ENCODE data around the gene NDUFB3. TPM values are rescaled to one million over a fixed set of nuclear protein-coding genes. Genes with fewer than 3 reads are reported as not detected.

Gene NDUFB3
- total and polyA plus RNA-seq, 2 experiments from 2014 or later, result 34.3 to 230 TPM

GRCh38 chr2:201074996-201075395 lies 3.2 kb downstream of the NDUFB3 start (continued):
- TF ChIP-seq, protein P1, sequence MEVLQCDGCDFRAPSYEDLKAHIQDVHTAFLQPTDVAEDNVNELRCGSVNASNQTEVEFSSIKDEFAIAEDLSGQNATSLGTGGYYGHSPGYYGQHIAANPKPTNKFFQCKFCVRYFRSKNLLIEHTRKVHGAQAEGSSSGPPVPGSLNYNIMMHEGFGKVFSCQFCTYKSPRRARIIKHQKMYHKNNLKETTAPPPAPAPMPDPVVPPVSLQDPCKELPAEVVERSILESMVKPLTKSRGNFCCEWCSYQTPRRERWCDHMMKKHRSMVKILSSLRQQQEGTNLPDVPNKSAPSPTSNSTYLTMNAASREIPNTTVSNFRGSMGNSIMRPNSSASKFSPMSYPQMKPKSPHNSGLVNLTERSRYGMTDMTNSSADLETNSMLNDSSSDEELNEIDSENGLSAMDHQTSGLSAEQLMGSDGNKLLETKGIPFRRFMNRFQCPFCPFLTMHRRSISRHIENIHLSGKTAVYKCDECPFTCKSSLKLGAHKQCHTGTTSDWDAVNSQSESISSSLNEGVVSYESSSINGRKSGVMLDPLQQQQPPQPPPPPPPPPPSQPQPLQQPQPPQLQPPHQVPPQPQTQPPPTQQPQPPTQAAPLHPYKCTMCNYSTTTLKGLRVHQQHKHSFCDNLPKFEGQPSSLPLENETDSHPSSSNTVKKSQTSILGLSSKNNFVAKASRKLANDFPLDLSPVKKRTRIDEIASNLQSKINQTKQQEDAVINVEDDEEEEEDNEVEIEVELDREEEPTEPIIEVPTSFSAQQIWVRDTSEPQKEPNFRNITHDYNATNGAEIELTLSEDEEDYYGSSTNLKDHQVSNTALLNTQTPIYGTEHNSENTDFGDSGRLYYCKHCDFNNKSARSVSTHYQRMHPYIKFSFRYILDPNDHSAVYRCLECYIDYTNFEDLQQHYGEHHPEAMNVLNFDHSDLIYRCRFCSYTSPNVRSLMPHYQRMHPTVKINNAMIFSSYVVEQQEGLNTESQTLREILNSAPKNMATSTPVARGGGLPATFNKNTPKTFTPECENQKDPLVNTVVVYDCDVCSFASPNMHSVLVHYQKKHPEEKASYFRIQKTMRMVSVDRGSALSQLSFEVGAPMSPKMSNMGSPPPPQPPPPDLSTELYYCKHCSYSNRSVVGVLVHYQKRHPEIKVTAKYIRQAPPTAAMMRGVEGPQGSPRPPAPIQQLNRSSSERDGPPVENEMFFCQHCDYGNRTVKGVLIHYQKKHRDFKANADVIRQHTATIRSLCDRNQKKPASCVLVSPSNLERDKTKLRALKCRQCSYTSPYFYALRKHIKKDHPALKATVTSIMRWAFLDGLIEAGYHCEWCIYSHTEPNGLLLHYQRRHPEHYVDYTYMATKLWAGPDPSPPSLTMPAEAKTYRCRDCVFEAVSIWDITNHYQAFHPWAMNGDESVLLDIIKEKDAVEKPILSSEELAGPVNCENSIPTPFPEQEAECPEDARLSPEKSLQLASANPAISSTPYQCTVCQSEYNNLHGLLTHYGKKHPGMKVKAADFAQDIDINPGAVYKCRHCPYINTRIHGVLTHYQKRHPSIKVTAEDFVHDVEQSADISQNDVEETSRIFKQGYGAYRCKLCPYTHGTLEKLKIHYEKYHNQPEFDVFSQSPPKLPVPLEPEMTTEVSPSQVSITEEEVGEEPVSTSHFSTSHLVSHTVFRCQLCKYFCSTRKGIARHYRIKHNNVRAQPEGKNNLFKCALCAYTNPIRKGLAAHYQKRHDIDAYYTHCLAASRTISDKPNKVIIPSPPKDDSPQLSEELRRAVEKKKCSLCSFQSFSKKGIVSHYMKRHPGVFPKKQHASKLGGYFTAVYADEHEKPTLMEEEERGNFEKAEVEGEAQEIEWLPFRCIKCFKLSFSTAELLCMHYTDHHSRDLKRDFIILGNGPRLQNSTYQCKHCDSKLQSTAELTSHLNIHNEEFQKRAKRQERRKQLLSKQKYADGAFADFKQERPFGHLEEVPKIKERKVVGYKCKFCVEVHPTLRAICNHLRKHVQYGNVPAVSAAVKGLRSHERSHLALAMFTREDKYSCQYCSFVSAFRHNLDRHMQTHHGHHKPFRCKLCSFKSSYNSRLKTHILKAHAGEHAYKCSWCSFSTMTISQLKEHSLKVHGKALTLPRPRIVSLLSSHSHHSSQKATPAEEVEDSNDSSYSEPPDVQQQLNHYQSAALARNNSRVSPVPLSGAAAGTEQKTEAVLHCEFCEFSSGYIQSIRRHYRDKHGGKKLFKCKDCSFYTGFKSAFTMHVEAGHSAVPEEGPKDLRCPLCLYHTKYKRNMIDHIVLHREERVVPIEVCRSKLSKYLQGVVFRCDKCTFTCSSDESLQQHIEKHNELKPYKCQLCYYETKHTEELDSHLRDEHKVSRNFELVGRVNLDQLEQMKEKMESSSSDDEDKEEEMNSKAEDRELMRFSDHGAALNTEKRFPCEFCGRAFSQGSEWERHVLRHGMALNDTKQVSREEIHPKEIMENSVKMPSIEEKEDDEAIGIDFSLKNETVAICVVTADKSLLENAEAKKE (CRISPR knock-in tag; IDR thresholded peaks at IDR 0.05), result no peak
- TF ChIP-seq EZH2phosphoT487 (IDR thresholded peaks at IDR 0.05; ENCODE audit: unreplicated experiment) (no peak), CTCF (conservative IDR thresholded peaks at IDR 0.05; ENCODE audit: low read depth in 2 of 2) (no peak)

GRCh38 chr2:201084863-201085262 lies 13.1 kb downstream of the NDUFB3 start:
- H3K9me2 ChIP-seq (ENCODE audit: insufficient read depth), result no peaks in the 10 kb centered on the region
- H3K79me2 ChIP-seq (replicated peaks; ENCODE audit: insufficient read depth), result no peaks in the 10 kb centered on the region
- no peak for ATAC-seq
- no peaks in the 10 kb centered on the region for H3K4me1 ChIP-seq (ENCODE audit: insufficient read depth)
- Mint-ChIP-seq H3K9me3 (no peaks in the 10 kb centered on the region), H3K4me3 (no peak overlapping the region), H3K27ac (no peak overlapping the region), H3K27me3 (ENCODE audit: insufficient read depth, low read depth, poor library complexity) (no peaks in the 10 kb centered on the region), H3K4me1 (no peaks in the 10 kb centered on the region), H3K36me3 (ENCODE audit: low read depth) (peaks cover 26% of the 10 kb centered on the region; the same call in 2 of the 3 replicates)
- no peak overlapping the region for H3K4me2 ChIP-seq
- peaks cover 3% of the 10 kb centered on the region; the same call in 1 of the 2 replicates for H4K20me1 ChIP-seq (replicated peaks; ENCODE audit: insufficient read depth)
- H3K36me3 ChIP-seq (ENCODE audit: insufficient read depth), result 0 out of 2 replicates have a peak, but pooled peaks cover 7% of the 10 kb centered on the region
- no peak overlapping the region for H3K27ac ChIP-seq (ENCODE audit: low read depth)
- H3F3A ChIP-seq (replicated peaks; ENCODE audit: low read depth), result no peaks in the 10 kb centered on the region
- no peaks in the 10 kb centered on the region for H3K27me3 ChIP-seq (ENCODE audit: insufficient read depth)
- no peak for DNase-seq (ENCODE audit: low spot score)
- no peak overlapping the region for H2AFZ ChIP-seq
- H3K4me3 ChIP-seq, result no peak overlapping the region
- no peak for TF ChIP-seq CTCF (conservative IDR thresholded peaks at IDR 0.05; ENCODE audit: low read depth in 2 of 2)
- no peak for TF ChIP-seq STAT1 (IDR thresholded peaks at IDR 0.05; ENCODE audit: unreplicated experiment)
- no peak for TF ChIP-seq EZH2 (IDR thresholded peaks at IDR 0.05; ENCODE audit: low read depth, unreplicated experiment)
- TF ChIP-seq ZNF114 (CRISPR knock-in tag; IDR thresholded peaks at IDR 0.05), result no peak
- TF ChIP-seq NANOG (IDR thresholded peaks at IDR 0.05; ENCODE audit: borderline replicate concordance), result no peak
- TF ChIP-seq JUNB (IDR thresholded peaks at IDR 0.05; ENCODE audit: unreplicated experiment), result no peak
- no peak for TF ChIP-seq POLR2AphosphoS5 (IDR thresholded peaks at IDR 0.05; ENCODE audit: low read depth)
- TF ChIP-seq, protein P2, sequence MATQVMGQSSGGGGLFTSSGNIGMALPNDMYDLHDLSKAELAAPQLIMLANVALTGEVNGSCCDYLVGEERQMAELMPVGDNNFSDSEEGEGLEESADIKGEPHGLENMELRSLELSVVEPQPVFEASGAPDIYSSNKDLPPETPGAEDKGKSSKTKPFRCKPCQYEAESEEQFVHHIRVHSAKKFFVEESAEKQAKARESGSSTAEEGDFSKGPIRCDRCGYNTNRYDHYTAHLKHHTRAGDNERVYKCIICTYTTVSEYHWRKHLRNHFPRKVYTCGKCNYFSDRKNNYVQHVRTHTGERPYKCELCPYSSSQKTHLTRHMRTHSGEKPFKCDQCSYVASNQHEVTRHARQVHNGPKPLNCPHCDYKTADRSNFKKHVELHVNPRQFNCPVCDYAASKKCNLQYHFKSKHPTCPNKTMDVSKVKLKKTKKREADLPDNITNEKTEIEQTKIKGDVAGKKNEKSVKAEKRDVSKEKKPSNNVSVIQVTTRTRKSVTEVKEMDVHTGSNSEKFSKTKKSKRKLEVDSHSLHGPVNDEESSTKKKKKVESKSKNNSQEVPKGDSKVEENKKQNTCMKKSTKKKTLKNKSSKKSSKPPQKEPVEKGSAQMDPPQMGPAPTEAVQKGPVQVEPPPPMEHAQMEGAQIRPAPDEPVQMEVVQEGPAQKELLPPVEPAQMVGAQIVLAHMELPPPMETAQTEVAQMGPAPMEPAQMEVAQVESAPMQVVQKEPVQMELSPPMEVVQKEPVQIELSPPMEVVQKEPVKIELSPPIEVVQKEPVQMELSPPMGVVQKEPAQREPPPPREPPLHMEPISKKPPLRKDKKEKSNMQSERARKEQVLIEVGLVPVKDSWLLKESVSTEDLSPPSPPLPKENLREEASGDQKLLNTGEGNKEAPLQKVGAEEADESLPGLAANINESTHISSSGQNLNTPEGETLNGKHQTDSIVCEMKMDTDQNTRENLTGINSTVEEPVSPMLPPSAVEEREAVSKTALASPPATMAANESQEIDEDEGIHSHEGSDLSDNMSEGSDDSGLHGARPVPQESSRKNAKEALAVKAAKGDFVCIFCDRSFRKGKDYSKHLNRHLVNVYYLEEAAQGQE (IDR thresholded peaks at IDR 0.05; ENCODE audit: unreplicated experiment), result no peak
- TF ChIP-seq EZH2phosphoT487 (IDR thresholded peaks at IDR 0.05; ENCODE audit: unreplicated experiment), result no peak

Measured in GM23338 (cell line).